ENCODE results near the gene SLC6A8. TPM values are rescaled to one million over a fixed set of nuclear protein-coding genes. Genes with fewer than 3 reads are reported as not detected.

The SLC6A8 gene
- total RNA-seq = 10 to 100 TPM; 46.0 to 58.8 TPM

GRCh38 chrX:153687121-153688039, at the start of gene SLC6A8:
TSS of gene SLC6A8 (plus strand) at chrX:153687926. CDS start at chrX:153688575, 649 bp downstream.

GRCh38 chrX:153646620-153647373, 40.9 kb upstream of the SLC6A8 start, which contains the start of gene DUSP9:
TSS of gene DUSP9 (plus strand) at chrX:153647203. CDS start at chrX:153647954, 751 bp downstream.

GRCh38 chrX:153673428-153674218, 14.1 kb upstream of the SLC6A8 start, which contains the start of gene PNCK:
TSS of gene PNCK (minus strand) at chrX:153673813. CDS start at chrX:153673076, 737 bp downstream.

GRCh38 chrX:153724252-153725038, 36.7 kb downstream of the SLC6A8 start, which contains the start of the genes ABCD1 and BCAP31:
TSS of gene ABCD1 (plus strand) at chrX:153724856. CDS start at chrX:153725267, 411 bp downstream.
TSS of gene BCAP31 (minus strand) at chrX:153724387. CDS start at chrX:153723244, 1,143 bp downstream.

Small RNAs within 50 kb of the gene (small RNA-seq; reads per million reads assigned to genes)
- gene RN7SL687P = 0 reads per million in 2 donors

Other genes with a start within 250 kb of the SLC6A8 start
- 1 to 10 TPM; 1.3 to 1.4 TPM for gene TREX2, start 241.9 kb upstream of the SLC6A8 start, total RNA-seq
- gene HAUS7, start 217.3 kb upstream of the SLC6A8 start, total RNA-seq = 10 to 100 TPM; 13.4 to 23.3 TPM
- not detected for gene BGN, start 192.9 kb upstream of the SLC6A8 start, total RNA-seq
- not detected for gene ATP2B3, start 170.3 kb upstream of the SLC6A8 start, total RNA-seq
- 10 to 100 TPM; 36.5 to 41.3 TPM for gene CCNQ, start 88.8 kb upstream of the SLC6A8 start, total RNA-seq
- 1 to 10 TPM; 2.3 to 4.1 TPM for gene DUSP9, start 40.7 kb upstream of the SLC6A8 start, total RNA-seq
- 1 to 10 TPM in 1 of 2 donors, under 1 TPM in 1; 0.33 to 1.4 TPM for gene PNCK, start 14.1 kb upstream of the SLC6A8 start, total RNA-seq
- gene BCAP31, start 36.5 kb downstream of the SLC6A8 start, total RNA-seq = 100 to 1,000 TPM; 150 to 223 TPM
- 100 to 1,000 TPM in 1 of 2 donors, 10 to 100 TPM in 1; 88.4 to 114 TPM for gene ABCD1, start 36.9 kb downstream of the SLC6A8 start, total RNA-seq
- 1 to 10 TPM; 8.7 to 9.6 TPM for gene PLXNB3, start 76.3 kb downstream of the SLC6A8 start, total RNA-seq
- under 1 TPM; under 0.01 to 0.33 TPM for gene SRPK3, start 93.1 kb downstream of the SLC6A8 start, total RNA-seq
- gene IDH3G, start 106.4 kb downstream of the SLC6A8 start, total RNA-seq = 10 to 100 TPM; 49.3 to 54.7 TPM
- 100 to 1,000 TPM in 1 of 2 donors, 10 to 100 TPM in 1; 93.6 to 110 TPM for gene SSR4, start 106.7 kb downstream of the SLC6A8 start, total RNA-seq
- 1 to 10 TPM in 1 of 2 donors, under 1 TPM in 1; 1.00 to 1.7 TPM for gene PDZD4, start 142.6 kb downstream of the SLC6A8 start, total RNA-seq
- 100 to 1,000 TPM; 127 to 207 TPM for gene L1CAM, start 198.2 kb downstream of the SLC6A8 start, total RNA-seq
- gene AVPR2, start 216.7 kb downstream of the SLC6A8 start, total RNA-seq = under 1 TPM in 1 of 2 donors, not detected in 1; 0.33 TPM
- 1 to 10 TPM; 2.3 to 3.8 TPM for gene ARHGAP4, start 238.3 kb downstream of the SLC6A8 start, total RNA-seq
- gene NAA10, start 247.1 kb downstream of the SLC6A8 start, total RNA-seq = 10 to 100 TPM; 66.4 to 89.6 TPM